Endothelial cell of umbilical vein (primary cell): ENCODE measurements around the gene PRR7.

Source experiments
- EZH2 ChIP-seq: IDR thresholded peaks from 2 replicates; pipeline ENCODE4 v1.6.1; 2012; ENCODE audit warnings: borderline replicate concordance, low read depth, mild to moderate bottlenecking, moderate library complexity, low read length, inconsistent platforms; ENCODE audit not compliant: severe bottlenecking
- TF ChIP-seq, protein P1 (sequence below), 2 donors: IDR thresholded peaks; 1 replicate in 1 of 2; 2 replicates in 1 of 2; pipeline ENCODE4 v1.5.1; 2011; ENCODE audit warnings: low read length in 2 of 2, mild to moderate bottlenecking in 2 of 2, moderate library complexity in 2 of 2, control low read depth in 1 of 2, inconsistent platforms in 1 of 2, low read depth in 1 of 2; ENCODE audit not compliant: insufficient read depth in 1 of 2; ENCODE audit errors: extremely low read depth in 1 of 2

DNA sequence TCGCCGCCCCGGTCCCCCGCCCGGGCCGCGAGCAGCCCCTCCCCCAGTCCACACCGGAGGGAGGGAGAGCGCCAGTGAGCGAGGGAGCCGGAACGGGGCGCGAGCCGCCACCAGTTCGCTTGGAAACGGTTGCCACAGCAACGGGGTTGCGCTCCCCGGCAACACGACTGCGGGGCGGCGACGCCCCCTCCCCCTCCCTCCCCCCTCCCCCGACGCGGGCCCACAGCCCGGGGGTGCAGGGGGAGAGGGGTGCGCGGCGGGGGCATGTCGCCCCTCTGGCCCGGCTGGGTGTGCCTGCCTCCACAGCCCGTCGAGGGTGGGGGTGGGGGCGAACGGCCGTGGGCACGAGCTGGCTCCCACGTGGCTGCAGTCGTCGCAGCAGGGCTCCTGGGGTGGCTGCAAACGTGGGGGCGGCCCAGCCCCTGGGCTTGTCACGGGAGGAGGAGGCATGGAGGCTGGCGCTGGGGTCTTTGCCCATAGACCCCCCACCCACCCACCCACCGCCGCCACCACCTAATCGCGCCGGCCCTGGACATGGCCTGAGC lies 524 bp downstream of the PRR7 start:
- TF ChIP-seq, protein P1, sequence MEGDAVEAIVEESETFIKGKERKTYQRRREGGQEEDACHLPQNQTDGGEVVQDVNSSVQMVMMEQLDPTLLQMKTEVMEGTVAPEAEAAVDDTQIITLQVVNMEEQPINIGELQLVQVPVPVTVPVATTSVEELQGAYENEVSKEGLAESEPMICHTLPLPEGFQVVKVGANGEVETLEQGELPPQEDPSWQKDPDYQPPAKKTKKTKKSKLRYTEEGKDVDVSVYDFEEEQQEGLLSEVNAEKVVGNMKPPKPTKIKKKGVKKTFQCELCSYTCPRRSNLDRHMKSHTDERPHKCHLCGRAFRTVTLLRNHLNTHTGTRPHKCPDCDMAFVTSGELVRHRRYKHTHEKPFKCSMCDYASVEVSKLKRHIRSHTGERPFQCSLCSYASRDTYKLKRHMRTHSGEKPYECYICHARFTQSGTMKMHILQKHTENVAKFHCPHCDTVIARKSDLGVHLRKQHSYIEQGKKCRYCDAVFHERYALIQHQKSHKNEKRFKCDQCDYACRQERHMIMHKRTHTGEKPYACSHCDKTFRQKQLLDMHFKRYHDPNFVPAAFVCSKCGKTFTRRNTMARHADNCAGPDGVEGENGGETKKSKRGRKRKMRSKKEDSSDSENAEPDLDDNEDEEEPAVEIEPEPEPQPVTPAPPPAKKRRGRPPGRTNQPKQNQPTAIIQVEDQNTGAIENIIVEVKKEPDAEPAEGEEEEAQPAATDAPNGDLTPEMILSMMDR (IDR thresholded peaks at IDR 0.05; ENCODE audit: extremely low read depth in 1 of 2, insufficient read depth in 1 of 2, low read depth in 1 of 2, low read length in 2 of 2), result no peak
- no peak for TF ChIP-seq EZH2
